ENCODE data around the gene ZCCHC17.

ZCCHC17 gene

DNA sequence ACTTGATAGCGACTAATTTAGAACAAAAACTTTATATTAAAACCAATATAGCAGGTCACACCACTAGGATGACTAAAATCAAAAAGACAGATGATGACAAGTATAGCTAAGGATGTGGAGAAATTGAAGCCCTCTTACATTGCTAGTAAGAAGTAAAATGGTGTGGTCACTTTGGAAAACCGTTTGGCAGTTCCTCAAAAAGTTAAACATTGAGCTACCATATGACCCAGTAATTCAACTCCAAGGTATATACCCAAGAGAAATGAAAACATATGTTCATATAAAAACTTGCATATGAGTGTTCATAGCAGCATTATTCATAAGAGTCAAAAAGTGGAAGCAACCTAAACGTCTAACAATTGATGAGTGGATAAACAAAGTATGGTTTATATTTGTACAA is 103.1 kb downstream of the ZCCHC17 start:
- Histone ChIP-seq H4K20me1 (ENCODE audit: insufficient read depth, low read length, poor library complexity, severe bottlenecking) (no peaks in the 10 kb centered on the region), H3K9me2 (replicated peaks; ENCODE audit: low read depth, low read length) (no peaks in the 10 kb centered on the region), H3K9me3 (ENCODE audit: insufficient read depth, low read depth, low read length) (no peaks in the 10 kb centered on the region), H3F3A (ENCODE audit: low read depth) (no peaks in the 10 kb centered on the region), H3K9ac (ENCODE audit: low read depth, low read length, poor library complexity, severe bottlenecking) (no peak overlapping the region), H3K27me3 (ENCODE audit: insufficient read depth, low read length, poor library complexity, severe bottlenecking) (no peaks in the 10 kb centered on the region), H3K4me2 (ENCODE audit: low read depth, low read length, poor library complexity, severe bottlenecking) (no peak overlapping the region), H3K4me3 (ENCODE audit: low read length, poor library complexity, severe bottlenecking) (no peak overlapping the region), H2AFZ (ENCODE audit: low read length) (no peak overlapping the region), H3K4me1 (ENCODE audit: insufficient read depth, low read length, poor library complexity, severe bottlenecking) (peaks cover 7% of the 10 kb centered on the region), H3K79me2 (ENCODE audit: insufficient read depth, low read length) (no peaks in the 10 kb centered on the region), H3K36me3 (ENCODE audit: insufficient read depth, low read length) (no peaks in the 10 kb centered on the region)
- no peak for TF ChIP-seq EZH2phosphoT487 (IDR thresholded peaks at IDR 0.05; ENCODE audit: borderline replicate concordance)
- TF ChIP-seq, protein P1, sequence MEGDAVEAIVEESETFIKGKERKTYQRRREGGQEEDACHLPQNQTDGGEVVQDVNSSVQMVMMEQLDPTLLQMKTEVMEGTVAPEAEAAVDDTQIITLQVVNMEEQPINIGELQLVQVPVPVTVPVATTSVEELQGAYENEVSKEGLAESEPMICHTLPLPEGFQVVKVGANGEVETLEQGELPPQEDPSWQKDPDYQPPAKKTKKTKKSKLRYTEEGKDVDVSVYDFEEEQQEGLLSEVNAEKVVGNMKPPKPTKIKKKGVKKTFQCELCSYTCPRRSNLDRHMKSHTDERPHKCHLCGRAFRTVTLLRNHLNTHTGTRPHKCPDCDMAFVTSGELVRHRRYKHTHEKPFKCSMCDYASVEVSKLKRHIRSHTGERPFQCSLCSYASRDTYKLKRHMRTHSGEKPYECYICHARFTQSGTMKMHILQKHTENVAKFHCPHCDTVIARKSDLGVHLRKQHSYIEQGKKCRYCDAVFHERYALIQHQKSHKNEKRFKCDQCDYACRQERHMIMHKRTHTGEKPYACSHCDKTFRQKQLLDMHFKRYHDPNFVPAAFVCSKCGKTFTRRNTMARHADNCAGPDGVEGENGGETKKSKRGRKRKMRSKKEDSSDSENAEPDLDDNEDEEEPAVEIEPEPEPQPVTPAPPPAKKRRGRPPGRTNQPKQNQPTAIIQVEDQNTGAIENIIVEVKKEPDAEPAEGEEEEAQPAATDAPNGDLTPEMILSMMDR (conservative IDR thresholded peaks at IDR 0.05; ENCODE audit: low read length), result no peak

DNA sequence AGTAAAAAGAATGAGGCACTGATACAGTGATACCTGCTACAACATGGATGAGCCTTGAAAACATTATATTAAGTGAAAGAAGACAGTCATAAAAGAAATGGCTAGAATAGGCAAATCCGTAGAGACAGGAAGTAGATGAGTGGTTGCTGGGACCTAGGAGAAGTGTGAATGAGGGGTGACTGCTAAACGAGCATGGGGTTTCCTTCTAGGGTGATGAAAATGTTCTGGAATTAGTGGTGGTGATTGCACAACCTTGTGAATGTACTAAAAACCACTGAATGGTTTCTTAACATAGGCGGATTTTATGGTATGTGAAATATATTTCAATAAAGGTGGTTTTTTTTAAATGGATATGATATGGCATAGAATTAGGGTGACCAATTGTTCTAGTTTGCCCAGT is 103.6 kb downstream of the ZCCHC17 start:
- peaks cover 6% of the 10 kb centered on the region for H3K4me1 ChIP-seq (ENCODE audit: insufficient read depth, low read length, poor library complexity, severe bottlenecking)
- H3K36me3 ChIP-seq (ENCODE audit: insufficient read depth, low read length), result no peaks in the 10 kb centered on the region
- no peaks in the 10 kb centered on the region for H3K27me3 ChIP-seq (ENCODE audit: insufficient read depth, low read length, poor library complexity, severe bottlenecking)
- TF ChIP-seq EZH2phosphoT487 (IDR thresholded peaks at IDR 0.05; ENCODE audit: borderline replicate concordance), result no peak
- TF ChIP-seq, protein P1 (conservative IDR thresholded peaks at IDR 0.05; ENCODE audit: low read length), result no peak
- no peak overlapping the region for H2AFZ ChIP-seq (ENCODE audit: low read length)
- no peak overlapping the region for H3K9ac ChIP-seq (ENCODE audit: low read depth, low read length, poor library complexity, severe bottlenecking)
- no peaks in the 10 kb centered on the region for H3K9me3 ChIP-seq (ENCODE audit: insufficient read depth, low read depth, low read length)
- no peaks in the 10 kb centered on the region for H4K20me1 ChIP-seq (ENCODE audit: insufficient read depth, low read length, poor library complexity, severe bottlenecking)
- no peaks in the 10 kb centered on the region for H3K9me2 ChIP-seq (replicated peaks; ENCODE audit: low read depth, low read length)
- no peaks in the 10 kb centered on the region for H3F3A ChIP-seq (ENCODE audit: low read depth)
- no peaks in the 10 kb centered on the region for H3K79me2 ChIP-seq (ENCODE audit: insufficient read depth, low read length)
- no peak overlapping the region for H3K4me3 ChIP-seq (ENCODE audit: low read length, poor library complexity, severe bottlenecking)
- no peak overlapping the region for H3K4me2 ChIP-seq (ENCODE audit: low read depth, low read length, poor library complexity, severe bottlenecking)

DNA sequence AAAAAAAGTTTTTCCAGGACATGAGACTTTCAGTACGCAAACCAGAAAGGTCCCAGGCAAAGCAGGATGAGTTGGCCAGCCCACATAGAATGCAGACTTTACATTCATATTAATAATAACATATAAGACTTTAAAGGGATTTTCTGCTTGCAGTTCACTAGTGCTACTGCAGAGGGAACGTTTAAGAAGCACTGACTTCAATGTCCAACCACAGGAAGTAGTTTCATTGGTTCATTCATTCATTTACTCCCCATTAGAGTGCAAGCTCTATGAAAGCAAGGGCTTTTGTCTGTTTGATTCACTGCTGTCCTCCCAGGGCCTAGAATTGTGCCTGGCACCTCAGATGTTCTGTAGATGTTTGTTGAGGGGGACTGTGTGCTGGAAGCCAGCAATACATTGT is 104.4 kb downstream of the ZCCHC17 start:
- Histone ChIP-seq H2AFZ (ENCODE audit: low read length) (no peak overlapping the region), H3K27me3 (ENCODE audit: insufficient read depth, low read length, poor library complexity, severe bottlenecking) (no peaks in the 10 kb centered on the region), H3K4me2 (ENCODE audit: low read depth, low read length, poor library complexity, severe bottlenecking) (no peak overlapping the region), H3K4me3 (ENCODE audit: low read length, poor library complexity, severe bottlenecking) (no peak overlapping the region), H3F3A (ENCODE audit: low read depth) (no peaks in the 10 kb centered on the region), H4K20me1 (ENCODE audit: insufficient read depth, low read length, poor library complexity, severe bottlenecking) (no peaks in the 10 kb centered on the region), H3K36me3 (ENCODE audit: insufficient read depth, low read length) (no peaks in the 10 kb centered on the region), H3K79me2 (ENCODE audit: insufficient read depth, low read length) (no peaks in the 10 kb centered on the region), H3K9ac (ENCODE audit: low read depth, low read length, poor library complexity, severe bottlenecking) (no peak overlapping the region), H3K9me2 (replicated peaks; ENCODE audit: low read depth, low read length) (no peaks in the 10 kb centered on the region), H3K9me3 (ENCODE audit: insufficient read depth, low read depth, low read length) (no peaks in the 10 kb centered on the region), H3K4me1 (ENCODE audit: insufficient read depth, low read length, poor library complexity, severe bottlenecking) (peaks cover 6% of the 10 kb centered on the region)
- no peak for TF ChIP-seq EZH2phosphoT487 (IDR thresholded peaks at IDR 0.05; ENCODE audit: borderline replicate concordance)
- TF ChIP-seq, protein P1 (conservative IDR thresholded peaks at IDR 0.05; ENCODE audit: low read length), result no peak; the same call in 1 of the 2 replicates

Data from Loucy (cell line).